Memory B cell (primary cell): ENCODE results near the gene GP1BB.
"Not testable (repeated sequence)": the region's sequence is repeated elsewhere in the genome, so short reads cannot be mapped to it uniquely, and the experiment has no call there.

Experiments used
- ATAC-seq: fragments of 150-1000 bp; cut with Tn5 transposase; 2 replicates; pipeline ENCODE4 v1.10.0; 2021; ENCODE audit warnings: low read depth, mild to moderate bottlenecking, moderate library complexity
- DNase-seq, 2 donors: peaks; one replicate each; pipeline ENCODE4 v3.0.0; 2022; ENCODE audit warnings: low spot score in 2 of 2
- H3K27ac Mint-ChIP-seq: one replicate; pipeline ENCODE4 v1.8.0; 2022; ENCODE audit warnings: mild to moderate bottlenecking, moderate library complexity, mixed read lengths
- H3K27me3 Mint-ChIP-seq: one replicate; pipeline ENCODE4 v1.8.0; 2022; ENCODE audit warnings: mixed read lengths
- H3K36me3 Mint-ChIP-seq: one replicate; pipeline ENCODE4 v1.8.0; 2022; ENCODE audit warnings: mild to moderate bottlenecking, mixed read lengths
- H3K4me1 Mint-ChIP-seq: one replicate; pipeline ENCODE4 v1.8.0; 2022; ENCODE audit warnings: mixed read lengths
- H3K4me3 Mint-ChIP-seq: one replicate; pipeline ENCODE4 v1.8.0; 2022; ENCODE audit warnings: mild to moderate bottlenecking, moderate library complexity, mixed read lengths
- H3K9me3 Mint-ChIP-seq: one replicate; pipeline ENCODE4 v1.8.0; 2022; ENCODE audit warnings: mixed read lengths

The GP1BB gene

DNA sequence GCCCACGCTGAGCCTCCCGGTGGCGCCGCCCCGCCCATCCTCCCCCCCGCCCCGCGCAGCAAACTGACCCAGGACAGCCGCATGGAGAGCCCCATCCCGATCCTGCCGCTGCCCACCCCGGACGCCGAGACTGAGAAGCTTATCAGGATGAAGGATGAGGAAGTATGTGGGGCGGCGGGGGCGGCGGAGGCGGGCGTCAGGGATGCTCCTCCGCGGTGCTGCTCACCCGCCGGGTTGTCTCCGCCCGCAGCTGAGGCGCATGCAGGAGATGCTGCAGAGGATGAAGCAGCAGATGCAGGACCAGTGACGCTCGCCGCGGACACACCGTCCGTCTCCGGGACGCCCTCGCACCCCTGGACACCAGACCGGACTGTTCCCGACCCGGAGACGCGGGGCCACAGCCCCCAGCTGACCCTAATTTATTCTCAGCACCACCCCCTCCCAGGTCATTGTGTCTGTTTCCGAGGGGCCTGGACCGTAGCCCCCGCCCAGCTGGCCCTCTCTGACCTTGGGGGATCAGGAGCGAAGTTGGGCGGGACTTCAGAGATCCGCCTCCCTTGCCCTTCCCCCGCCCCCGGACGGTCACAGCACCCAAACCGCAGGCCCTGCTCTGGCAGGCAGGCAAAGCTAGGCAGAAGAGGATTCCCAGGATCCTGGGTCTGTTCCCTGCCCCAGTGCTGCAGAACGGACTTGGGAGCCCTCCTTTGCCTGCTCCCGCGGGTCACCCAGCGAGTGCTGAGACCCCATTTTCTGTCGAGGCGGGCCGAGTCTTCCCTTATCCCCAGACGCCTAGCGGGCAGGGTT is 959 bp upstream of the GP1BB start:
- H3K27me3 Mint-ChIP-seq, result peaks cover 52% of the 10 kb centered on the region
- H3K27ac Mint-ChIP-seq, result no peak overlapping the region
- peaks cover 19% of the 10 kb centered on the region for H3K4me1 Mint-ChIP-seq
- ATAC-seq (no peak), DNase-seq (no peak)
- no peaks in the 10 kb centered on the region for H3K9me3 Mint-ChIP-seq
- H3K4me3 Mint-ChIP-seq, result no peak overlapping the region
- H3K36me3 Mint-ChIP-seq, result peaks cover 5% of the 10 kb centered on the region

DNA sequence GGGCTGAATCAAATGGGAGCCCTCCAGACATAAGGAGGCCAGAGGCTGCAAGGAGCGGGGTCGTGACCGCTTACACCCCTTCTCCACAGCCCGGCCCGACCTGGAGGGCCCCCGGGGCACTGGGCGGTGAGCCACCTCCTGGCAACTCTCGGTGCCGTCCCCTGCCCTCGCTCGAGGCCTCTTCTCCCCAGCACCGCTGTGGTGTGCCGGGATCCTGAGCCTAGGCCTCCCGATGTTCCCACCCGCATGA is 432 bp upstream of the GP1BB start:
- Mint-ChIP-seq H3K9me3 (no peaks in the 10 kb centered on the region), H3K27ac (no peak overlapping the region), H3K36me3 (peaks cover 5% of the 10 kb centered on the region), H3K4me1 (peaks cover 16% of the 10 kb centered on the region), H3K4me3 (no peak overlapping the region), H3K27me3 (peaks cover 54% of the 10 kb centered on the region)
- DNase-seq (no peak), ATAC-seq (no peak)

DNA sequence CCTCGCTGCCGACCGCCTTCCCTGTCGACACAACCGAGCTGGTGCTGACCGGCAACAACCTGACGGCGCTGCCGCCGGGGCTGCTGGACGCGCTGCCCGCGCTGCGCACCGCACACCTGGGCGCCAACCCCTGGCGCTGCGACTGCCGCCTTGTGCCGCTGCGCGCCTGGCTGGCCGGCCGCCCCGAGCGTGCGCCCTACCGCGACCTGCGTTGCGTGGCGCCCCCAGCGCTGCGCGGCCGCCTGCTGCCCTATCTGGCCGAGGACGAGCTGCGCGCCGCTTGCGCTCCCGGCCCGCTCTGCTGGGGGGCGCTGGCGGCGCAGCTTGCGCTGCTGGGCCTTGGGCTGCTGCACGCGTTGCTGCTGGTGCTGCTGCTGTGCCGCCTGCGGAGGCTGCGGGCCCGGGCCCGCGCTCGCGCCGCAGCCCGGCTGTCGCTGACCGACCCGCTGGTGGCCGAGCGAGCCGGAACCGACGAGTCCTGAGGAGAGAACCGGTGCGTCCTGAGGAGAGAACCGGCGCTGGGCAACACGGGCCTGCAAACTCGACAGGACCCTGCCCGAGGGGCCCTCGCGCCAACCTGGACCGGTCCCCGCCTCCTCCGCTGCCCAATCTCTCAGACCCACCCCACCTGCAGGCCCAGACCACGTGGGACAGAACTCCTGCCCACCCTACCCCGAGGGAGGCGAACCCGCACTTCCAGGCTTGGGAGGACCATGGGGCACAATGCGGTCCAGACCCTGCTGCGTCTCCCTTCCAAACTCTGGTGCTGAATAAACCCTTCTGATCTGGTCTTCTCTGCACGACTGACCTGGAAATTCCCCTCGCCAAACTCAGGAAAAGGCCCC is 866 bp downstream of the GP1BB start:
- Mint-ChIP-seq H3K9me3 (no peaks in the 10 kb centered on the region), H3K4me3 (peak overlapping the region; percentile 61), H3K36me3 (peaks cover 5% of the 10 kb centered on the region), H3K27me3 (peaks cover 57% of the 10 kb centered on the region), H3K4me1 (peaks cover 16% of the 10 kb centered on the region), H3K27ac (no peak overlapping the region)
- DNase-seq (no peak), ATAC-seq (peak; percentile 60)

DNA sequence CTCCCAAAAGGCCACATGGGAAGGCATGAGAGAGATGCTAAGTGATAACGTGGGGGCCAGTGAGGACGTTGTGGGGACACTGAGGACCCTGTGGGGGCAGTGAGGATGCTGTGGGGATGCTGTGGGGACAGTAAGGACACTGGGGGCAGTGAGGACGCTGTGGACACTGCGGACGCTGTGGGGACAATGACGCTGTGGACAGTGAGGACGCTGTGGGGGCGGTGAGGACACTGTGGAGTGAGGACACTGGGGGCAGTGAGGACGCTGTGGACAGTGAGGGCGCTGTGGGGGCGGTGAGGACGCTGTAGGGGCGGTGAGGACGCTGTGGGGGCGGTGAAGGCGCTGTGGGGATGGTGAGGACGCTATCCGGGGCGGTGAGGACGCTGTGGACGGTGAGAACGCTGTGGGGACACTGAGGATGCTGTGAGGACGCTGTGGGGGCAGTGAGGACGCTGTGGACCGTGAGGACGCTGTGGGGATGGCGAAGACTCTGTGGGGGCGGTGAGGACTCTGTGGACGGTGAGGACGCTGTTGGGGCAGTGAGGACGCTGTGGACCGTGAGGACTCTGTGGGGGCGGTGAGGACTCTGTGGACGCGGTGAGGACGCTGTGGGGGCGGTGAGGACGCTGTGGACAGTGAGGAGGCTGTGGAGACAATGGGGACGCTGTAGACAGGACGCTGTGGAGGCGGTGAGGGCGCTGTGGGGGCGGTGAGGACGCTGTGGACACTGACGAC is 1.8 kb downstream of the GP1BB start:
- H3K36me3 Mint-ChIP-seq, result peaks cover 5% of the 10 kb centered on the region
- H3K4me1 Mint-ChIP-seq, result peaks cover 16% of the 10 kb centered on the region
- H3K27ac Mint-ChIP-seq, result no peak overlapping the region
- H3K9me3 Mint-ChIP-seq, result no peaks in the 10 kb centered on the region
- H3K4me3 Mint-ChIP-seq, result peak overlapping the region; percentile 61
- DNase-seq (no peak), ATAC-seq (no peak)
- H3K27me3 Mint-ChIP-seq, result peaks cover 49% of the 10 kb centered on the region

DNA sequence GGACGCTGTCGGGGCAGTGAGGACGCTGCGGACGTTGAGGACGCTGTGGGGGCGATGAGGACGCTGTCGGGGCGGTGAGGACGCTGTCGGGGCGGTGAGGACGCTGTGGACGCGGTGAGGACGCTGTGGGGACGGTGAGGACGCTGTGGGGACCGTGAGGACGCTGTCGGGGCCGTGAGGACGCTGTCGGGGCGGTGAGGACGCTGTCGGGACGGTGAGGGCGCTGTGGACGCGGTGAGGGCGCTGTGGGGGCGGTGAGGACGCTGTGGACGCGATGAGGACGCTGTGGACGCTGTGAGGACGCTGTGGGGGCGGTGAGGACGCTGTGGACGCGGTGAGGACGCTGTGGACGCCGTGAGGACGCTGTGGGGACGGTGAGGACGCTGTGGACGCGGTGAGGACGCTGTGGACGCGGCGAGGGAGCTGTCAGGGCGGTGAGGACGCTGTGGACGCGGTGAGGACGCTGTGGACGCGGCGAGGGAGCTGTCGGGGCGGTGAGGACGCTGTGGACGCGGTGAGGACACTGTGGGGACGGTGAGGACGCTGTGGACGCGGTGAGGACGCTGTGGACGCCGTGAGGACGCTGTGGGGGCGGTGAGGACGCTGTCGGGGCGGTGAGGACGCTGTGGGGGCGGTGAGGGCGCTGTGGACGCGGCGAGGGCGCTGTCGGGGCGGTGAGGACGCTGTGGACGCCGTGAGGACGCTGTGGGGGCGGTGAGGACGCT is 2.9 kb downstream of the GP1BB start:
- peaks cover 42% of the 10 kb centered on the region for H3K27me3 Mint-ChIP-seq
- H3K4me3 Mint-ChIP-seq, H3K36me3 Mint-ChIP-seq, ATAC-seq, DNase-seq, H3K9me3 Mint-ChIP-seq, H3K27ac Mint-ChIP-seq: not testable (repeated sequence)
- H3K4me1 Mint-ChIP-seq, result peaks cover 19% of the 10 kb centered on the region

DNA sequence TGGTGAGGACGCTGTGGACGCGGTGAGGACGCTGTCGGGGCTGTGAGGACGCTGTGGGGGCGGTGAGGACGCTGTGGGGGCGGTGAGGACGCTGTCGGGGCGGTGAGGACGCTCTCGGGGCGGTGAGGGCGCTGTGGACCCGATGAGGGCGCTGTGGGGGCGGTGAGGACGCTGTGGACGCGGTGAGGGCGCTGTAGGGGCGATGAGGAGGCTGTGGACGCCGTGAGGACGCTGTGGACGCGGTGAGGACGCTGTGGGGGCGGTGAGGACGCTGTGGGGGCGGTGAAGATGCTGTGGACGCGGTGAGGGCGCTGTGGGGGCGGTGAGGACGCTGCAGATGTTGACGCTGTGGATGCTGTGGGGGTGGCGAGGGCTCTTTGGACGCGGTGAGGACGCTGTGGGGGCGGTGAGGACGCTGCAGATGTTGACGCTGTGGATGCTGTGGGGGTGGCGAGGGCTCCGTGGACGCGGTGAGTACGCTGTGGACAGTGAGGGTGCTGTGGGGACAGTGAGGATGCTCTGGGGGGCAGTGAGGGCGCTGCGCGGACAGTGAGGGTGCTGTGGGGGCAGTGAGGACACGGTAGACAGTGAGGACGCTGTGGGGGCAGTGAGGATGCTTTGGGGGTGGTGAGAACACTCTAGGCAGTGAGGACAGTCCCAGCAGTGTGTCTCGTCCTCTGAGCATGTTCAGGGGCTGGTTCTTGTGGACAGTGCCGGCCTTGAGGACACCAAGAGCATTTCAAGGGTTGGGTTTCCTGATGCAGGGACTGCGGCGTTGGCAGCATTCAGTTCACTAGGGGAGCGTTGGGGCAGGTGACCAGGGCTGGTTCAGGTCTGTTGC is 4.2 kb downstream of the GP1BB start:
- Mint-ChIP-seq H3K4me3 (no peak overlapping the region), H3K9me3 (no peaks in the 10 kb centered on the region), H3K36me3 (peaks cover 5% of the 10 kb centered on the region), H3K4me1 (peaks cover 19% of the 10 kb centered on the region), H3K27me3 (peaks cover 38% of the 10 kb centered on the region), H3K27ac (no peak overlapping the region)
- ATAC-seq (no peak), DNase-seq (no peak)

DNA sequence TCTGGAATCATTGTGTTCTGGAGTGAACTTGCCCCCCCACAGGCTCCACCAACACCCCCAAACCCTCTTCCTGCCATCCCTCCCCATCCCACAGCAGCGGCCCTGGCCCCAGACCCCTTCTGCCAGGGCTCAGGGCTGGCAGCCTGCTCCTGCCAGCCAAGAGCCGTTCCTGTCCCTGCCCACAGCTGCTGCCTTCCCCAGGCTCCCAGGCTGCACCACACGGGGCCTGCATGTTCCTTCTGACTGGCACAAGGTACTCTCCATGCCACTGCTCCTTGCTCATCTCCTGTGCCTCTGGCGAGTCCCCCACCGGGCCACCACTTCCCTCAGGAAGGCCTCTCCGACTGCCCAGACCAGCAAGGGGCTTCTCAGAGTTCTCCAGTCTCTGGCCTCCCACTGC is 4.9 kb downstream of the GP1BB start:
- peaks cover 5% of the 10 kb centered on the region for H3K36me3 Mint-ChIP-seq
- H3K27me3 Mint-ChIP-seq, result peaks cover 33% of the 10 kb centered on the region
- ATAC-seq (no peak), DNase-seq (no peak)
- no peaks in the 10 kb centered on the region for H3K9me3 Mint-ChIP-seq
- no peak overlapping the region for H3K27ac Mint-ChIP-seq
- H3K4me3 Mint-ChIP-seq, result no peak overlapping the region
- H3K4me1 Mint-ChIP-seq, result peaks cover 16% of the 10 kb centered on the region

DNA sequence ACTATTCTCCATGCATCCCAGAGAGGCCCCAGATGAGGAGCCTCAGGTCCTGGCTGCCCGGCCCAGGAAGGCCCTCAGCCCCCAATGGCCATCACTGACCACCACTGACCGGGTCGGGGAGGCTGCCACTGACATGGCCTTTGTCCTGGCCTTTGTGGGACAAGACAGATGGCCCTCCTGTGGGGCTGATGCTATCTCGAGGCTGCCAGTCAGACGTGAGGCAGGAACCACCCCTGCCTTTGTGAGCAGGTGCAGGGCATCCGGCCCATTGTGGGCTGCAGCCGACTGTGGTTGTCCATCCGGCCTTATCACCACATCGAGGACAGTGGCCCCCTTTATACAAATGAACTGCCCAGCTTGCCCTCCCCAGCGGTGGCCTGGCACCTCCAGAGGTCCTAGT is 5.5 kb downstream of the GP1BB start:
- H3K27me3 Mint-ChIP-seq, result peaks cover 31% of the 10 kb centered on the region
- no peak for ATAC-seq
- H3K4me3 Mint-ChIP-seq, result no peak overlapping the region
- no peak for DNase-seq
- H3K4me1 Mint-ChIP-seq, result peaks cover 13% of the 10 kb centered on the region
- H3K9me3 Mint-ChIP-seq, result no peaks in the 10 kb centered on the region
- peaks cover 5% of the 10 kb centered on the region for H3K36me3 Mint-ChIP-seq
- no peak overlapping the region for H3K27ac Mint-ChIP-seq

DNA sequence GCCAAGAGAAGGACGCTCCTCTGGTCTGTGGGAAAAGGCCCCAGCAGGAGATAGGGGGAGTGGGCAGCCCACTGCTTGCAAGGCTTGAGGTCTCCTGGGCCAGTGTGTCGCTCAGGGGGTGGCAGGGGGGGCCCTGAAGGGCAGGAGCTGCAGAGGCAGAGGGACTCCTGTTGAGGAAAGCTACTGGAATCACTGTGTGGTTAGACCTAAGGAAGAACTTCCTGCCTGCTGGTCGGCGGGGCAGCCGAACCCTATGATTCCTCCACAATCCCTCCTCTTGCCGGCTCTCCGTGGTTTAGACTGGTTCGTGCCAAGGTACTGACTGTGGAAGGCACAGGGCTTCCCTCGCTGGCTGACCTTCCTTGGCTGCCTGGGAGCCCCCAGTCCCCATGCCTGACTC is 6.2 kb downstream of the GP1BB start:
- no peak overlapping the region for H3K27ac Mint-ChIP-seq
- peaks cover 31% of the 10 kb centered on the region for H3K27me3 Mint-ChIP-seq
- no peak overlapping the region for H3K4me3 Mint-ChIP-seq
- ATAC-seq, result no peak
- no peak for DNase-seq
- H3K4me1 Mint-ChIP-seq, result peaks cover 13% of the 10 kb centered on the region
- peaks cover 5% of the 10 kb centered on the region for H3K36me3 Mint-ChIP-seq
- H3K9me3 Mint-ChIP-seq, result no peaks in the 10 kb centered on the region

DNA sequence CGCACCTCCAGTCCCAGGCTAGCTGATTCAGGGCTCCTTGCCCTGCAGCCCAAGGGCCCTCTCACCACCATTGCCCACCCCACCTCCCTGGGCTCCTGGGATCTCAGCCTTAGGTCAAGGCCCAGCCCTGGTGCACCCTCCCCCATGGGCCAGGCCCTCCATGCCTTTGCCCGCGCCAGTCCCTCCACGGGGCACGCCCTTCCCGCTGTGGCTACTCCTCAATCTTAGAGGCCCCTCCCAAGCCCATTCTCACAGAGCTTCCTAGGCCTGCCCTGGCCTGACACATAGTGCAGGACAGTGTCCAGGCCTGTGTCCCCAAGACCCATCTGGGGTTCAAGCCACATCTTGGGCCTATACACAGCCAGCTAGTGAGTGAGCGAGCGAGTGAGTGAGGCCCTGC is 6.9 kb downstream of the GP1BB start:
- no peak for ATAC-seq
- Mint-ChIP-seq H3K4me1 (peaks cover 6% of the 10 kb centered on the region), H3K9me3 (no peaks in the 10 kb centered on the region), H3K36me3 (peaks cover 4% of the 10 kb centered on the region), H3K27ac (no peak overlapping the region), H3K27me3 (peaks cover 24% of the 10 kb centered on the region), H3K4me3 (no peak overlapping the region)
- no peak for DNase-seq

DNA sequence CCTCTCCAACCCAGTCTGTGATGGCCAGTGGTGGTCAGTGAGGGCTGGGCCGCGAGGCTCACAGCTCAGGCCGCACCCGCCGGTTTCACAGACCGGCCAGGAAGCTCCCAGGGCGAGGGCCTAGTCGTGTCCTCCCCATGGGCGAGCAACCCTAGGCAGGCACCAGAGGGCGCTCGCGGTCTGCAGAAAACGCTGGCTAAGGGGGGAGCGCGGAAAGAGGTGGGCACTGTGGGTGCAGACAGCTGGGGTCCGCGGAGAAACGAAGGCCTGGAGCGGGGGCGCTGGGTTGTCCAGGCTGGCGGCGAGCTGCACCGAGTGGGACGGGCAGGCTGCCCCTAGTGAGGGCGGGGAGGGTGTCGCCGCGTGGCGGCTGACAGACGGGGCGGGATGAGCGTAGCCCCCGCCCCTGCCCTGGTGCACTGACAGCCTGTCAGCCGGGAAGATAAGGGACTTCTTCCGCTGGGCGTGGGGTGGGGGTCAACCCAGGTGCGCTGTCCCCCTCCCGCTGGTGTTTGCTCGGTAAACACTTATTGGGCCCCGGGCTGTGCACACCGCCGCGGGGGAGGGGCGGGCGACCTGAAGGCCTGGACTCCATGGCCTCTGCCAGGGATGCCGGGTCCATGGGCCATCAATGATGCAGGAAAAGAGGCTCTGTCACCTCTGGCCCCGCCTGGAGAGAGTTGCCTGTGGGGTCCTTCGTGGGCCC is 7.5 kb downstream of the GP1BB start:
- Mint-ChIP-seq H3K4me1 (peaks cover 3% of the 10 kb centered on the region), H3K27ac (no peak overlapping the region), H3K9me3 (no peaks in the 10 kb centered on the region), H3K4me3 (peak overlapping the region; percentile 72), H3K27me3 (peaks cover 20% of the 10 kb centered on the region), H3K36me3 (no peaks in the 10 kb centered on the region)
- ATAC-seq (peak; percentile 92), DNase-seq (peak; percentile 90 to 97)

DNA sequence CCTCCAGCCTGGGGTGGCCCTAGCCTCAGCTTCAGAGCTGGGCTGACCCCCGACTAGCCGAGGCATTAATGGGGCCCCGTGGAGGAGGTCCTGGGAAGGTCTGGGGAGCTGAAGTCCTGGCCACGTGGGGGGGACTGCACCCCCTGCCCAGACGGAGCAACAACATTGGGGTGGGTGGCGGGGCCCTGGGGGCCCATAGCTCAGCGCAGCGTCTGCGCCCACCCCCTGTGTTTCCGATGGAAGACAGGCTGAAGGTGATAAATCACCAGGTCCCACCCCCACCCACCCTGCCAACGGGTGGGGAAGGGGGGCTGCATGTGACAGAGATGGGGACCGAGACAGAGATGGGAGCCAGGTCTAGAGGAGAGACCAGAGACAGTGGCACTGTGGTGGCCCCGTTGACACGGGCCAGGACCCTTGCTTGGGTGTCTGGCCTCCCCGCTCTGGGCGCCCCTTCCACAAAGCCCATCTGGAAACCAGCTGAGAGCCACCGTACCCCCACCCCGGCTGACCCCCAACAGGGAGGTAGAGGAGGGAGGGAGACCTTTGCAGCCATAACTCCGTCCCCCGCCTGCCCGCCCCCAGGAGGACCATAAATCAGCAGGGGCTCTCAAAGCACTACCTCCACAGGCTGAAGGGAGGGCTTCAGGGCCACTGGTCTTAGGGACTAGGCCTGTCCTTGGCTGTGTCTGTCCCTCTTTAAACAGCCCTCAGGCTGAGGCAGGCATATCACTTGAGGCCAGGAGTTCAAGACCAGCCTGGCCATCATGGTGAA is 8.2 kb downstream of the GP1BB start:
- H3K27ac Mint-ChIP-seq, result no peak overlapping the region
- no peak overlapping the region for H3K4me3 Mint-ChIP-seq

More for the DNA sequence above, 8.2 kb downstream of the GP1BB start:
- DNase-seq (no peak), ATAC-seq (no peak)
- no peaks in the 10 kb centered on the region for H3K36me3 Mint-ChIP-seq
- H3K9me3 Mint-ChIP-seq, result no peaks in the 10 kb centered on the region
- peaks cover 3% of the 10 kb centered on the region for H3K4me1 Mint-ChIP-seq
- H3K27me3 Mint-ChIP-seq, result peaks cover 16% of the 10 kb centered on the region
